ENCODE measurements around the gene RUBCNL.

The RUBCNL gene

DNA sequence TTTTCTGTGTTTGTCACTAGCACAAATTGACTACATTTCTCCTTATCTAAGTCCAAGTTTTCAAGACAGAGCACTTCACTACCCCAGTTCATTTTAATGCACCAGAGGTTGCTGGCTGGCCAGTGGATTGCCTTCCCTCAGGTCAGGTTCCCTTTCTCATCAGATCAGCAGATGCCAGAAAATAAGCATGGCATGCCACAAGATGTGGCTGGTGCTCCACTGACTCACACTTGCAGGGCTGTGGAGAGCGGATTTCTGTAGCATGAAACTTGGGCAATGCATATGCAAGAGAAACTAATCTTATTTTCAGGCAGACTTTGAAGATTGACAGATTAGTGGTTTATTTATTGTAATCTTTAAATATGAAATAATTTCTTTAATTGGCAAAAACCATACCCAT, 79.5 kb downstream of the RUBCNL start:
- TF ChIP-seq POLR2AphosphoS5 (IDR thresholded peaks at IDR 0.05; ENCODE audit: low read depth, low read length) (no peak), TAF1 (IDR thresholded peaks at IDR 0.05; ENCODE audit: borderline replicate concordance, insufficient read depth, low read length) (no peak), FOXP2 (optimal IDR thresholded peaks at IDR 0.05; ENCODE audit: borderline replicate concordance, extremely low read depth, extremely low read length, insufficient read depth) (no peak), SIN3A (IDR thresholded peaks at IDR 0.05; ENCODE audit: borderline replicate concordance, insufficient read depth, low read length) (no peak), REST (IDR thresholded peaks at IDR 0.05; ENCODE audit: insufficient read depth in 1 of 2, low read depth in 2 of 2, low read length in 2 of 2) (no peak)

DNA sequence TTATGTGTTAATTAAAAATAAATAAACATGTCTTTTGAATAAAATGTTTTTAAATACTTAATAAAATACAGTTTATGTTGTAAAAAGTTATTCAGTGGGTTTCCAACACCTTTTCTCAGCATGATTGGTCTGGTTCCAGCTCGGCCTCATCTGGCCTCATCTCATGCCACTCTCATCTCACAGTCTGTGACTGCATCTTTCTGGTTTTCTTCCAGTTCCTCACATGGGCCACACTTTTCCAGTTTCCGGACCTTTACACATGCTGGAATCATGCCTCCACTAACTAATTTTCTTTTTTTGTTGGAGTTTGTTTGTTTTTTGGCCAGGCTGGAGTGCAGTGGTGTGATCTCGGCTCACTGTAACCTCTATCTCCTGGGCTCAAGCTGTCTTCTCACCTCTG, 82.5 kb downstream of the RUBCNL start:
- TF ChIP-seq REST (IDR thresholded peaks at IDR 0.05; ENCODE audit: insufficient read depth in 1 of 2, low read depth in 2 of 2, low read length in 2 of 2) (no peak), FOXP2 (optimal IDR thresholded peaks at IDR 0.05; ENCODE audit: borderline replicate concordance, extremely low read depth, extremely low read length, insufficient read depth) (no peak), TAF1 (IDR thresholded peaks at IDR 0.05; ENCODE audit: borderline replicate concordance, insufficient read depth, low read length) (no peak), SIN3A (IDR thresholded peaks at IDR 0.05; ENCODE audit: borderline replicate concordance, insufficient read depth, low read length) (no peak), POLR2AphosphoS5 (IDR thresholded peaks at IDR 0.05; ENCODE audit: low read depth, low read length) (no peak)

GRCh38 chr13:46303742-46304385, 83.2 kb downstream of the RUBCNL start:
- TF ChIP-seq FOXP2 (optimal IDR thresholded peaks at IDR 0.05; ENCODE audit: borderline replicate concordance, extremely low read depth, extremely low read length, insufficient read depth), result no peak
- no peak for TF ChIP-seq TAF1 (IDR thresholded peaks at IDR 0.05; ENCODE audit: borderline replicate concordance, insufficient read depth, low read length)
- TF ChIP-seq REST (IDR thresholded peaks at IDR 0.05; ENCODE audit: insufficient read depth in 1 of 2, low read depth in 2 of 2, low read length in 2 of 2), result no peak
- TF ChIP-seq SIN3A (IDR thresholded peaks at IDR 0.05; ENCODE audit: borderline replicate concordance, insufficient read depth, low read length), result no peak
- TF ChIP-seq POLR2AphosphoS5 (IDR thresholded peaks at IDR 0.05; ENCODE audit: low read depth, low read length), result no peak

DNA sequence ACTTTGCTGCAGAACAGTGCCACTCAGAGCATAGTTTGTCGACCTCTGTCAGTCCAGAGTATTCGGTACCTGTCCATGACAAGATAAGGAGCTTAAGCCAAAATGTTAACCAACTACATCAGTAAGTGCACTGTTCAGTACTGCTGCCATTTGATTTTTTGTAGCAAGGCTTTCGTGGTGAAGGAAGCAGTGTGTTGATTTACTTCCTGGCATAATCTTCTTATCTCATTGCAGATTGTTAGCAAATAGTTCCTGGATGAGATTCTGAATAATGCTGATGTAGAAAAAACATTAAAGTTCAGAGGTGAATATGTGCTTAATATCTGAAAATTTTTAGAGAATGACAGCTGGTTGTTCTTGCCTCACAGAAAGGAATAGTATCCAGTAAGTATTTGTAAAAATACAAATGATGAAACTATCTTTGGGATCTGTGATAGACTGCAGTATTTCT, 89.7 kb downstream of the RUBCNL start:
- no peak for TF ChIP-seq REST (IDR thresholded peaks at IDR 0.05; ENCODE audit: insufficient read depth in 1 of 2, low read depth in 2 of 2, low read length in 2 of 2)
- TF ChIP-seq FOXP2 (optimal IDR thresholded peaks at IDR 0.05; ENCODE audit: borderline replicate concordance, extremely low read depth, extremely low read length, insufficient read depth), result no peak
- no peak for TF ChIP-seq TAF1 (IDR thresholded peaks at IDR 0.05; ENCODE audit: borderline replicate concordance, insufficient read depth, low read length)
- TF ChIP-seq POLR2AphosphoS5 (IDR thresholded peaks at IDR 0.05; ENCODE audit: low read depth, low read length), result no peak
- no peak for TF ChIP-seq SIN3A (IDR thresholded peaks at IDR 0.05; ENCODE audit: borderline replicate concordance, insufficient read depth, low read length)
